GM10266 (cell line): Measurements from ENCODE around the gene FGF6.

Source experiments
- DNase-seq: peaks from one replicate; pipeline ENCODE4 v3.0.0; 2012; ENCODE audit errors: extremely low spot score
- TF ChIP-seq, protein P1 (sequence below): IDR thresholded peaks from 2 replicates; pipeline ENCODE4 v1.5.1; 2012; ENCODE audit warnings: mild to moderate bottlenecking, low read depth; ENCODE audit not compliant: control insufficient read depth, insufficient read depth; ENCODE audit errors: missing control alignments

Gene FGF6

GRCh38 chr12:4445156-4446101 lies at the start of gene FGF6:
FGF6 (minus strand) TSS chr12:4445815; CDS start chr12:4445570, 245 bp downstream.
- DNase-seq: no peak
- TF ChIP-seq, protein P1, sequence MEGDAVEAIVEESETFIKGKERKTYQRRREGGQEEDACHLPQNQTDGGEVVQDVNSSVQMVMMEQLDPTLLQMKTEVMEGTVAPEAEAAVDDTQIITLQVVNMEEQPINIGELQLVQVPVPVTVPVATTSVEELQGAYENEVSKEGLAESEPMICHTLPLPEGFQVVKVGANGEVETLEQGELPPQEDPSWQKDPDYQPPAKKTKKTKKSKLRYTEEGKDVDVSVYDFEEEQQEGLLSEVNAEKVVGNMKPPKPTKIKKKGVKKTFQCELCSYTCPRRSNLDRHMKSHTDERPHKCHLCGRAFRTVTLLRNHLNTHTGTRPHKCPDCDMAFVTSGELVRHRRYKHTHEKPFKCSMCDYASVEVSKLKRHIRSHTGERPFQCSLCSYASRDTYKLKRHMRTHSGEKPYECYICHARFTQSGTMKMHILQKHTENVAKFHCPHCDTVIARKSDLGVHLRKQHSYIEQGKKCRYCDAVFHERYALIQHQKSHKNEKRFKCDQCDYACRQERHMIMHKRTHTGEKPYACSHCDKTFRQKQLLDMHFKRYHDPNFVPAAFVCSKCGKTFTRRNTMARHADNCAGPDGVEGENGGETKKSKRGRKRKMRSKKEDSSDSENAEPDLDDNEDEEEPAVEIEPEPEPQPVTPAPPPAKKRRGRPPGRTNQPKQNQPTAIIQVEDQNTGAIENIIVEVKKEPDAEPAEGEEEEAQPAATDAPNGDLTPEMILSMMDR: no peak

DNA sequence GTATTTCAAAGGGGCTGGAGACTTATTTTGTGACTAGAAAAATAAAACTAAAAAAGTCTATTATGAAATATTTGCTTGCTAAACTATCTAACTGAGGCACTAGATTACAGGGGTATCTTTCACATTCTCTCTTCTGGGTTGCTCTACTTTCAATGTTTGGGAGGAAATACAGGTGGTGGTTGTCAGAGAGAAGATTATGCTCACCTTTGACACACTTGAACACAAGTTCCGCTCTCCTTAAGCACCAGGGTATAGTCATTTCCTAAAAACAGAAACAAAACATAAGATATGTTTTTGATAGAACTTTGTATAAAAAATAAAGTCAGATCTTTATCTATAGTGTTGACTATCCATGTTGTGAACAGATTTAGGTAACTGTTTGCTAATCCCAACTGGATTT lies 45.4 kb upstream of the FGF6 start:
- TF ChIP-seq, protein P1: no peak
- DNase-seq: no peak

DNA sequence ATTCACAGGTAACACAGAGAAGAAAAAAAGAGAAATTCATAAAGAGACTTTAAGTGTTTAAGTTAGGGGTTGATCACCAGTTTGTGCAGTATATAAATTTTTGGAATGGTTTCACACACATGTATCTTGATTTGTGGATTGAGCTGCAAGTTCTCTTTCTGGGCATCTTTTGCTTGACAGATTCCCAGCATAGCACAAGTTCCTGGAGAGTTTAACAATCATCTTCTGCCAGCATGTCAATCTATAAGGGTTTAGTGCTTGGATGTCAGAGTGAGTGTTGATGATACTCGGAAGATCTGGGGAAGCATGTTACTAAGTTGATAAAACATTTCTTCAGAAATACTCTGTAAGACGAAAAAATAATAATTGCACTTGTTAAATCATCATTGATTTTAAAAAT lies 43.9 kb upstream of the FGF6 start:
- TF ChIP-seq, protein P1: no peak
- no peak for DNase-seq

GRCh38 chr12:4486980-4487379 lies 41.4 kb upstream of the FGF6 start:
- DNase-seq: no peak
- TF ChIP-seq, protein P1: no peak

- no peak for DNase-seq
- TF ChIP-seq, protein P1: no peak
Observed at GRCh38 chr12:4486049-4486699, 40.6 kb upstream of the FGF6 start.

DNA sequence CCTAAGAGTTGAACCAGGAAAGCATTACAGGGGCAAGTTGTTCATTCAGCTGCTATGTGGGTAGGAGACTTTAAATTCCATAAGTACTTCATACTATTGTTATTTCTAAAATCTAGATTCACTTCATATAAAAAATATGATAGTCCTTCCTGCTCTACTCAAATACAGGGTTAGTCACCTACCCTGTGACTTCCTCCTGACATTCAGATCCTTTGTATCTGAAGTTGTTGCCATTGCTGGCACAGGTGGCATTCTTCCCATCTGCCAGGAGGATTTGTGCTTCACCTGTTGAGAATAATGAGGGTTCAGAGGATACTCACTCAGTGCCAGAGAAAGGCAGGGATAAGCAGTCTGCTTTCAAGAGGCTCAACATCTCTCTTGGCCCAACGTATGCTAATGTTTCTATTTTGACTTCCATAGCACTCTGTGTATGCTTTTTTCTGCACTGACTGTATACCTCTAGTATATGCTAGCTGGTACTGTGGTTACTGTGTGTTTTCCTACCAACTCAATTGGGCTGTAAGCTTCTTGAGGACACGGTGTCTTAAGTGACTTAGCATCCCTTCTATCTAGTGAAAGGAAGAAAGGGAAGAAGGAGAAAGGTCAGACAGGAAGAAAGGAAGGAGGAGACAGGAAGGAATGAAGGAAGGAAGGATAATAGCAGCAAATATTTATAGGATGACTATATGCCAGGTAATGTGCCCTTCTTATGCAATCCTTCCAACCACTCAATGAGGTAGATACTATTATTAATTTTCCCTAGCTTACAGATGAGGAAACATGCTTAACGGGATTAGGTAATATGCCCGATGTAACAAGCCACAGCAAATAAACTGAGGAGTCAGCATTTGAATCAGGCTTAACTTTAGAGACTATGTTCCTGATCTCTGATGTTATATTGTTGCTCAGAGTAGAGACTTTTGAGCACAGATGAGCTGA lies 38.5 kb upstream of the FGF6 start:
- DNase-seq: no peak
- TF ChIP-seq, protein P1: no peak
